ENCODE results near the gene TMC7. TPM values are rescaled to one million over a fixed set of nuclear protein-coding genes. Genes with fewer than 3 reads are reported as not detected.

TMC7 gene
- total and polyA plus RNA-seq, 2 of the 13 experiments (the other 11 are each of a cell fraction or from before 2014, with no cell fraction given), result 1.2 to 5.1 TPM

DNA sequence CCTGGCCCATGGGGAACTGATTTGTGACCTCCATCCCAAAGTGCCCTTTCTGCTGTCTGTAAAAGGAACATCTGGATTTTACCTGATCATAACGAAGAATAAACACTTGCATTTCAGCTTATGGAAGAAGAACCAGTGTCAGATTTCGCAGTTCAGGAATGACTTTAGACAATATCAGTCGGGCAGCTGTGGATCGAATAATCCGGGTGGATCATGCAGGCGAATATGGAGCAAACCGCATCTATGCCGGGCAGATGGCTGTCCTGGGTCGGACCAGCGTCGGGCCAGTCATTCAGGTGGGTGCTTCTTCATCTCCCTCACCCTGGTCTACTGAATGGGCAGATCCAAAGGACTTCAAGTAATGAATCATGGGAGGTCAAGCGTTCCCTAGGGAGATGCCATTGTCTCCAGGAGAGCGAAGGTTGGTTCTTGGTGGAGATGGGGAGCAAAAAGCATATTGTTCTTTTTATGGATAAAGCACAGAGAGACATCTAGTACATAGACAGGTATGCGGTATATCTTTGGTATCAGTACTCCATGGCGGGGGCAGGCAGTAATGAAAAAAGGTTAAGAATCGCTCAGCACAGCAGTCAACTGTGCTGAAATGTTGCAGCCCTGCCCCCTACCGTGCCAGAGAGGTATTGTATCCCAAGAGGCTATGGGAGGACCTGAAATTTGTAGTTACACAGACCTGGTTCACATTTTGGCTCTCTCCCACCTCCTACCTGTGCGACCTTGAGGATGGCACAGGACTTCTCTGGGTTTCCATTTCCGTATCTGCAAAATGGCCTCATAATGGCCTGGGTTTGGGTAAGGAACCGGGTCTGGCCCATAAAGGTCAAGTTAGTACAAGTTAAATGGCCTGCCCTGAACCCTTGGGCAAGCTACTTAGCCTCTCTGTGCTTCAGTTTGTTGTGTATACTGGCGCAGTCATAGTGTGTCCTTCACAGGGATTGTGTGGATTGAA, 88.4 kb downstream of the TMC7 start (continued):
- TF ChIP-seq, protein P1, sequence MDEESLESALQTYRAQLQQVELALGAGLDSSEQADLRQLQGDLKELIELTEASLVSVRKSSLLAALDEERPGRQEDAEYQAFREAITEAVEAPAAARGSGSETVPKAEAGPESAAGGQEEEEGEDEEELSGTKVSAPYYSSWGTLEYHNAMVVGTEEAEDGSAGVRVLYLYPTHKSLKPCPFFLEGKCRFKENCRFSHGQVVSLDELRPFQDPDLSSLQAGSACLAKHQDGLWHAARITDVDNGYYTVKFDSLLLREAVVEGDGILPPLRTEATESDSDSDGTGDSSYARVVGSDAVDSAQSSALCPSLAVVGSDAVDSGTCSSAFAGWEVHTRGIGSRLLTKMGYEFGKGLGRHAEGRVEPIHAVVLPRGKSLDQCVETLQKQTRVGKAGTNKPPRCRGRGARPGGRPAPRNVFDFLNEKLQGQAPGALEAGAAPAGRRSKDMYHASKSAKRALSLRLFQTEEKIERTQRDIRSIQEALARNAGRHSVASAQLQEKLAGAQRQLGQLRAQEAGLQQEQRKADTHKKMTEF (CRISPR knock-in tag; IDR thresholded peaks at IDR 0.05), result peak; percentile 52; the same call in 1 of the 2 replicates
- TF ChIP-seq, protein P2, sequence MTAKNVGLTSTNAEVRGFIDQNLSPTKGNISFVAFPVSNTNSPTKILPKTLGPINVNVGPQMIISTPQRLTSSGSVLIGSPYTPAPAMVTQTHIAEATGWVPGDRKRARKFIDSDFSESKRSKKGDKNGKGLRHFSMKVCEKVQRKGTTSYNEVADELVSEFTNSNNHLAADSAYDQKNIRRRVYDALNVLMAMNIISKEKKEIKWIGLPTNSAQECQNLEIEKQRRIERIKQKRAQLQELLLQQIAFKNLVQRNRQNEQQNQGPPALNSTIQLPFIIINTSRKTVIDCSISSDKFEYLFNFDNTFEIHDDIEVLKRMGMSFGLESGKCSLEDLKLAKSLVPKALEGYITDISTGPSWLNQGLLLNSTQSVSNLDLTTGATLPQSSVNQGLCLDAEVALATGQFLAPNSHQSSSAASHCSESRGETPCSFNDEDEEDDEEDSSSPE (CRISPR knock-in tag; IDR thresholded peaks at IDR 0.05), result no peak
- TF ChIP-seq FOXO1 (CRISPR knock-in tag; IDR thresholded peaks at IDR 0.05) (no peak), KAT8 (CRISPR knock-in tag; IDR thresholded peaks at IDR 0.05) (peak; percentile 46; the same call in 1 of the 2 replicates), EZH2 (conservative IDR thresholded peaks at IDR 0.05; ENCODE audit: low read depth, low read length) (no peak), SMAD1 (CRISPR knock-in tag; IDR thresholded peaks at IDR 0.05; ENCODE audit: borderline replicate concordance, low read depth) (no peak), YEATS2 (CRISPR knock-in tag; IDR thresholded peaks at IDR 0.05; ENCODE audit: borderline replicate concordance) (peak; percentile 62; the same call in 1 of the 2 replicates), REXO4 (CRISPR knock-in tag; IDR thresholded peaks at IDR 0.05; ENCODE audit: borderline replicate concordance) (no peak), ZNF451 (CRISPR knock-in tag; IDR thresholded peaks at IDR 0.05) (no peak), NFE2 (CRISPR knock-in tag; IDR thresholded peaks at IDR 0.05) (no peak), ARNT (IDR thresholded peaks at IDR 0.05) (no peak), DNMT3B (CRISPR knock-in tag; conservative IDR thresholded peaks at IDR 0.05) (no peak)
- TF ChIP-seq, protein P3, sequence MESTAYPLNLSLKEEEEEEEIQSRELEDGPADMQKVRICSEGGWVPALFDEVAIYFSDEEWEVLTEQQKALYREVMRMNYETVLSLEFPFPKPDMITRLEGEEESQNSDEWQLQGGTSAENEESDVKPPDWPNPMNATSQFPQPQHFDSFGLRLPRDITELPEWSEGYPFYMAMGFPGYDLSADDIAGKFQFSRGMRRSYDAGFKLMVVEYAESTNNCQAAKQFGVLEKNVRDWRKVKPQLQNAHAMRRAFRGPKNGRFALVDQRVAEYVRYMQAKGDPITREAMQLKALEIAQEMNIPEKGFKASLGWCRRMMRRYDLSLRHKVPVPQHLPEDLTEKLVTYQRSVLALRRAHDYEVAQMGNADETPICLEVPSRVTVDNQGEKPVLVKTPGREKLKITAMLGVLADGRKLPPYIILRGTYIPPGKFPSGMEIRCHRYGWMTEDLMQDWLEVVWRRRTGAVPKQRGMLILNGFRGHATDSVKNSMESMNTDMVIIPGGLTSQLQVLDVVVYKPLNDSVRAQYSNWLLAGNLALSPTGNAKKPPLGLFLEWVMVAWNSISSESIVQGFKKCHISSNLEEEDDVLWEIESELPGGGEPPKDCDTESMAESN (CRISPR knock-in tag; conservative IDR thresholded peaks at IDR 0.05), result no peak
- TF ChIP-seq, protein P4, sequence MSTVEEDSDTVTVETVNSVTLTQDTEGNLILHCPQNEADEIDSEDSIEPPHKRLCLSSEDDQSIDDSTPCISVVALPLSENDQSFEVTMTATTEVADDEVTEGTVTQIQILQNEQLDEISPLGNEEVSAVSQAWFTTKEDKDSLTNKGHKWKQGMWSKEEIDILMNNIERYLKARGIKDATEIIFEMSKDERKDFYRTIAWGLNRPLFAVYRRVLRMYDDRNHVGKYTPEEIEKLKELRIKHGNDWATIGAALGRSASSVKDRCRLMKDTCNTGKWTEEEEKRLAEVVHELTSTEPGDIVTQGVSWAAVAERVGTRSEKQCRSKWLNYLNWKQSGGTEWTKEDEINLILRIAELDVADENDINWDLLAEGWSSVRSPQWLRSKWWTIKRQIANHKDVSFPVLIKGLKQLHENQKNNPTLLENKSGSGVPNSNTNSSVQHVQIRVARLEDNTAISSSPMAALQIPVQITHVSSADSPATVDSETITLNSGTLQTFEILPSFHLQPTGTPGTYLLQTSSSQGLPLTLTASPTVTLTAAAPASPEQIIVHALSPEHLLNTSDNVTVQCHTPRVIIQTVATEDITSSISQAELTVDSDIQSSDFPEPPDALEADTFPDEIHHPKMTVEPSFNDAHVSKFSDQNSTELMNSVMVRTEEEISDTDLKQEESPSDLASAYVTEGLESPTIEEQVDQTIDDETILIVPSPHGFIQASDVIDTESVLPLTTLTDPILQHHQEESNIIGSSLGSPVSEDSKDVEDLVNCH (CRISPR knock-in tag; IDR thresholded peaks at IDR 0.05), result no peak
- TF ChIP-seq, protein P5, sequence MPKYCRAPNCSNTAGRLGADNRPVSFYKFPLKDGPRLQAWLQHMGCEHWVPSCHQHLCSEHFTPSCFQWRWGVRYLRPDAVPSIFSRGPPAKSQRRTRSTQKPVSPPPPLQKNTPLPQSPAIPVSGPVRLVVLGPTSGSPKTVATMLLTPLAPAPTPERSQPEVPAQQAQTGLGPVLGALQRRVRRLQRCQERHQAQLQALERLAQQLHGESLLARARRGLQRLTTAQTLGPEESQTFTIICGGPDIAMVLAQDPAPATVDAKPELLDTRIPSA (CRISPR knock-in tag; IDR thresholded peaks at IDR 0.05; ENCODE audit: borderline replicate concordance), result no peak
- TF ChIP-seq, protein P6, sequence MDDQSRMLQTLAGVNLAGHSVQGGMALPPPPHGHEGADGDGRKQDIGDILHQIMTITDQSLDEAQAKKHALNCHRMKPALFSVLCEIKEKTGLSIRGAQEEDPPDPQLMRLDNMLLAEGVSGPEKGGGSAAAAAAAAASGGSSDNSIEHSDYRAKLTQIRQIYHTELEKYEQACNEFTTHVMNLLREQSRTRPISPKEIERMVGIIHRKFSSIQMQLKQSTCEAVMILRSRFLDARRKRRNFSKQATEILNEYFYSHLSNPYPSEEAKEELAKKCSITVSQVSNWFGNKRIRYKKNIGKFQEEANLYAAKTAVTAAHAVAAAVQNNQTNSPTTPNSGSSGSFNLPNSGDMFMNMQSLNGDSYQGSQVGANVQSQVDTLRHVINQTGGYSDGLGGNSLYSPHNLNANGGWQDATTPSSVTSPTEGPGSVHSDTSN (CRISPR knock-in tag; IDR thresholded peaks at IDR 0.05; ENCODE audit: borderline replicate concordance), result no peak
- TF ChIP-seq, protein P7, sequence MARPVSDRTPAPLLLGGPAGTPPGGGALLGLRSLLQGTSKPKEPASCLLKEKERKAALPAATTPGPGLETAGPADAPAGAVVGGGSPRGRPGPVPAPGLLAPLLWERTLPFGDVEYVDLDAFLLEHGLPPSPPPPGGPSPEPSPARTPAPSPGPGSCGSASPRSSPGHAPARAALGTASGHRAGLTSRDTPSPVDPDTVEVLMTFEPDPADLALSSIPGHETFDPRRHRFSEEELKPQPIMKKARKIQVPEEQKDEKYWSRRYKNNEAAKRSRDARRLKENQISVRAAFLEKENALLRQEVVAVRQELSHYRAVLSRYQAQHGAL (CRISPR knock-in tag; IDR thresholded peaks at IDR 0.05; ENCODE audit: not compliant biosample characterization), result no peak
